DMS79 treated with DMSO at 0.1 percent for 48 hours (cell line): ENCODE data around the gene GTF2H4.
A peak's percentile ranks its signal among the peaks of the same experiment; 100 is the strongest.

Experiments
- DNase-seq: peaks from one replicate; lab custom pipeline; 2025; lab: John Stamatoyannopoulos, UW

Gene GTF2H4

DNA sequence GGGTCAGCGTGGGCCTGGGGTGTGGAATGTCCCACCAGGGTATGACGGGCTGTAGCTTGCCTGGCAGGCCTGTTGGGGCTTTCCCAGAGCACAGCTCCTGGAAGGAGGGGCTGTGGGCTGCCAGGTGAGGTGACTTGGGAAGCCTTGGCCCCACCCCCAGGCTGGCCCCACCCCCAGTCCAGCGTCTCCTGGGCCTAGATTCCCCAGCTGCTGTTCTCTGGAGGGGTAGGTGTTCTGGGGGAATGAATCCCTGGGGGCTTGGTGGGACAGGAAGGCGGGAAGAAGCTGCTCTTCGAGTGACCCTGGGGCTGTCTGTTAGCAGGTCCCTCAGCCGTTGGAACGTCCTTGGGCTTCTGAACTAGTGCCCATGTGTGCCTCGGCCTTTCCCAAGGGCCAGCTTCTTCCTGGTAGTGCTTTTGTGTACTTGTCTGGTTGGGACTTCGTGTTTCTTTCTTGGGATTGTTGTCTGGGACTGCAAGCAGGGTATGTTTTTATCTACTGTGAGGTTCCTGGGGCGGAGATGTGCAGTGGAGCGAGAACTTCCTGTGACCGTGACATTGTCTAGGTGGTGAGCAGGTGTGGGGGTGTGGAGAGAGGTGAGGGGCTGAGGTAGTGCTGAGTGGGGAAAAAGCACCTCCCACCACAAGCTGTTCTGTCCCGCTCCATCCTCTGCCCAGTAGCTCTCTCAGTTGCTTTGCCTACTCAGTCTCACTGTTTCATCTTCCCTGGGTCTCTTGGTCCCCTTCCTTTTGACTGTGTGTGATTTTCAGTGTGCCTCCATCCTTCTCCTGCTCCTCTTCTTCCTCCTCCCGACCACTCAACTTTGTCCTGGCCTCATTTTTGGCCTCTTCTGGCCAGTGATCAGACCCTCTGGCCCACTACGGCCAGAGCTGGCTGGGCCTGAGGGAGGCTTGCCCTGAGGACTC lies 25.0 kb upstream of the GTF2H4 start:
- peak; percentile 85 for DNase-seq

- peak; percentile 28 for DNase-seq
Measured at GRCh38 chr6:30883685-30884520, 24.1 kb upstream of the GTF2H4 start, which contains the start of gene DDR1. Gene DDR1, plus strand, starts transcription at chr6:30884519. Its CDS starts 4,211 bp downstream, at chr6:30888730.

- DNase-seq, result no peak
Measured at GRCh38 chr6:30884521-30885480, 23.2 kb upstream of the GTF2H4 start.

DNA sequence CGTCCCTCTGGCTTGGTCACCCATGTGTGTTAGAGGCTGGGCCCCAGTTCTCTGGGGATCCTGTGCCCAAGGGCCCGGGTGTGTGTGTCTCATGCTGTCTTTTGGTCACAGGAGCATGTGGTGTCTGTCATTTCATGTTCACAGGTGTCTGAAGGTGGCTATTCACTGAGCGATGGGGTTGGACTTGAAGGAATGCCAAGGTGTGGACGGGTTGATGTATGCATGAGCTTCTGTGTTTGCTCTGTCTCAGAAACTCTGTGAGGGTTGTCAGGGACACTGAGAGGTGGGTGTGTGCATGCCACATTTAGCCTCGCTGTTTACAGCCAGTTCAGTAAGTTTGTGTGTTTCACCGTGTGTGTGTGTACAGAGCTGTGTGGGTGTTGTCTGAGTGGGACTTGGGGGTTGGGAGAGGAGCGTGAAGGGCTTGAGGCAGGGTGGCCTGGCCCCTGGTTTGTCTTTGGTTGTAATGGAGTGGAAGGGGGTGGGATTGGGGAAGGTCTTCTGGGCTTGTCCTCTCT lies 22.5 kb upstream of the GTF2H4 start:
- DNase-seq, result peak; percentile 28

DNA sequence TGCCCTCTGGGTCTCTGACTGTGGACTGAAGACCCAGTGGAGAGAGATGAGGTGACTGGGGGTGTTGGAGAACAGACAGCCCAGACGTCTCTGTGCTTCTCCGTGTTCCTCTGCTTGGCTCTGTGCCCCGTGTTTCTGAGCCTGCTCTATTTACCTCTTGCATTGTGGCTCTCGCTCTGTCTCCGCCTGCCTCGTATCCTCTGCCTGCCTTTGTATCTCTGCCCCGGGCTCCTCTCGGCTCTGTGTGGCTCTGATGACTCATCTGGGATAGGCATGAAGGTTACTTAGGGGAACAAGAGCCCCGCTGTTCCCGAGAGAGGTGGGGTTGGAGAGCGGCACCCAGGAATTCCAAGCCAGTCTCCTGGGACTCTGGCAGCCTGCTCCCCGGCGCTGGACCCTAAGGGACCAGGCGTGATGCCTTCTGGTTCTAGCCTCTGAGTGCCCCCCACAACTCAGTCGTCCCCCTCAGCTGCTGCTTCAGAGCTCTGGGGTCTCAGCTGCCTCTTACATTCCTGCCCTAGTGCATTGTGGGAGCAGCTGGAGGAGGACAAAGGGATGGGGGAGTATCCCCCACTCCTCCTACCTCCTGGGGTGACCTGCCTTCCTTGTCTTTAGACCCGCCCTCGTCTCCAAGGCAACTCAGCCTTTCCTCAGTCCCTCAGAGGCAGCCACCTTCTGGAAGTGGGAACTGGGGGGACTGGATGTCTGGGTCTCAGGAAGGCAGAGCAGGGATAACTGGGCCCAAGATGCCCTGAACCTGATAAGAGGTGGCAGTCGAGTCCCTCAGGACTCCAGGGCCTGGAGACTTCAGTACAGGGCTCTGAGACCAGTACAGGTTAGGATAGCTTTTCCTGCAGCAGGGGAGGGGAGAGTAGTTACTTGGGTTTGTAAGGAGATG lies 21.8 kb upstream of the GTF2H4 start:
- DNase-seq, result peak; percentile 81

DNA sequence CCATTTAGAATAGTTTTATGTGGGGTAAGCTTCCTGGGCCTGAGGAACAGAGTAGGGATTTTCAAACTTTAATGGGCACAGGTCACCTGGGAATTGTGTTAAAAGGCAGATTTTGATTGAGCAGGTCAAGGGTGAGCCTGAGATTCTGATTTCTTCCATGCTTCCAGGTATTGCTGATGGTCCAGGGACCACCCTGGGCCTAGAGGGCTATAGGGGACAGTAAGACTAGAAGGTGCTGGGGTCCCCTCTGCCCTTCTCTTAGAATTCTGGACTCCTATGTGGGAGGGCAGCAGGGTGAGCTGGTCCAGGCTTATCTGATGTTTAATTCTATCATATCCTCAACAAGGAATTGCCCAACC lies 21.1 kb upstream of the GTF2H4 start:
- no peak for DNase-seq

DNA sequence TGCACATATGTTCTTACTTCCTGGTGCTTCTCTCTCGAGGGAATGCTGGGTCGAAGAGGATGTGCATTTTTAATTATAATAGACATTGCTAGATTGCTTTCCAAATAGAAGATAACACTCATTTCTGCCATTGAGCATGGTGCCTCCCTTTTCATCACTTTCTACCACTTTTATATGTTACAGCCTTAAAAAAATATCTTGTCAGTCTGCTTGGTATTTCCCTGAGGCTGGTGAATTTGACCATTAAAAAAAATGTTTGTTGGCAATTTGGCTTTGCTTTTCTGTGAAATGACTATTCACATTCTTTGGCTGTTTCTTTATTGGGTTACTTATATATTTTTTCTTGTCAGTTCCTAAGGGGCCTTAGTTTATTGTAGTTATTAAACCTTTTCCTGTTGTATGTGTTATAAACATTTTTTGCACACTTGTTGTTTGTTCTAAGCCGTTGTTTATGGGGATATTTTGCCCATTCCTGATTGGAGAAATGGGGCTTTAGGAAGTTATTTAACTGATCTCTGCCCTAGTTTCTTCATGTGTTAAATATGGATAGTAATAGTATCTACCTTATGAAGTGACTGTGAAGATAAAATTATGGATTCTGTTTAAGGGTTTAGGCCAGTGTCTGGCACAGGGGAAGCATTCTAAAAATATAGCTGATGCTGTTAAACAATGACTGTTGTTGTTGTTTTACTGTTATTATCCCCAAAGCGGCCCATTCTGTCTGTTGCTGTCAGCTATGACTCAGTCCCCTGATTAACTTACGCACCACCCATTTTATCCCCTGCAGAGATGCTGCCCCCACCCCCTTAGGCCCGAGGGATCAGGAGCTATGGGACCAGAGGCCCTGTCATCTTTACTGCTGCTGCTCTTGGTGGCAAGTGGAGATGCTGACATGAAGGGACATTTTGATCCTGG lies 19.8 kb upstream of the GTF2H4 start:
- no peak for DNase-seq

- no peak for DNase-seq
Measured at GRCh38 chr6:30888816-30889495, 19.1 kb upstream of the GTF2H4 start.

- DNase-seq, result no peak
Measured at GRCh38 chr6:30889496-30889885, 18.5 kb upstream of the GTF2H4 start.

DNA sequence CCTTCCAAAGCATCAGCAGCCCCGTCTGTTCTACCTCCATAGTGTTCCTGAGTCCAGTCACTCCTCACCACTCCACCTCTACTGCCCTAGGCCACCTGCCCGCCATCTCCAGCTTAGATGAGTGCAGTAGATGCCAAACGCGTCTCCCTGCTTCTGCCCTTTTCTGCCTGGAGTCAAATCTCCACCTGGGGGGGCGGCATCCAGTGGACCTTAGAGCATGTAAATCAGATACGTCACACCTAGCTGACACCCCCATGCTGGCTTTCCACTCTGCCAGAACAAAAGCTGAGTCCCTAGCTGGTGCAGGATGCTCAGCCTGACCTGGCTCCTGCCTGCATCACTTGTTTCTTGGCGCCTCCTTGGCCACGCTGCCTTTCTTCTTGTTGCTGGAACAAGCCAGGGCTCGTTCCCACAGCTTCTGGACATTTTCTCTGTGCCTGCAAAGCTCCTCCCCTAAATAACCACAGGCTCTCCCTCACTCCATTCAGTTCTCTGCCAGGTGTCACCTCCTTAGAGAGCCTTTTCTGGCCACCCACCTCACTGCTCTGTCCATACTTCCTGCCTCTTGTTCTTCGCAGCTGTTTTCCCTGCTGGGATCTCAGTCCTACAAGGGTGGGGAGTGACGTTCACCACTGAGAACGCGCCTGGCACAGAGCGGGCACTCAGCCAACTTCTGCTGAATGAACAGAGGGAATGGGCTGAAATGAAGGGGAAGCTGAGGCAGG lies 17.9 kb upstream of the GTF2H4 start:
- peak; percentile 95 for DNase-seq

DNA sequence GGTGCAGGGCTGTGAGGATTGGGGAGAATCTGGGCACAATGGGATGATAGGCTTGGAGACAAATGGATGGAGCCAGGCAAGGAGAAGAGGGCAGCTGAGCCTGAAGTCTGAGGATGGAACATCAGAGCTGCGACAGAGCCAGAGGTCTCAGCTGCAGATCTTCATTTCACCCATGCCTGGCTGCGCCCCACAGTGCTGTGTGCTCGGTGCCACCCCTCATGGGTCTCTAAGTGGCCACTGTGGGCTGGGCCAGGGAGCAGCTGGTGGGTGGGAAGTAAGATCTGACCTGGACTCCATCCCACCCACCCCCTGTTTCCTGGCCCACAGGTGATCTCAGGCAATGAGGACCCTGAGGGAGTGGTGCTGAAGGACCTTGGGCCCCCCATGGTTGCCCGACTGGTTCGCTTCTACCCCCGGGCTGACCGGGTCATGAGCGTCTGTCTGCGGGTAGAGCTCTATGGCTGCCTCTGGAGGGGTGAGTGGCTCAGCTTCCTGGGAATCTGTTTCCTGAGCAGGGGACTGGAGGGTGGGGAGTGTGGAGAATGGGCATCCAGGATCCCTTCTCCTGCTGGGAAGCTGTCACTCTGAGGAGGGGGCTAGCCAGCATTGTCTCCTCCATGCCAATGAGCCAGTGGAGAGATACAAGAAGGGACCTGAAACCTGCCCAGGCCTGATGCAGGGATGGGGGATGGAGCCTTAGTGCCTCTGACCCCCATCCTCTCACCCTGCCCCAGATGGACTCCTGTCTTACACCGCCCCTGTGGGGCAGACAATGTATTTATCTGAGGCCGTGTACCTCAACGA lies 17.2 kb upstream of the GTF2H4 start:
- peak; percentile 62 for DNase-seq

- DNase-seq, result no peak
Measured at GRCh38 chr6:30891450-30891723, 16.6 kb upstream of the GTF2H4 start.

GRCh38 chr6:30891816-30892538 lies 16.0 kb upstream of the GTF2H4 start:
- no peak for DNase-seq

DNA sequence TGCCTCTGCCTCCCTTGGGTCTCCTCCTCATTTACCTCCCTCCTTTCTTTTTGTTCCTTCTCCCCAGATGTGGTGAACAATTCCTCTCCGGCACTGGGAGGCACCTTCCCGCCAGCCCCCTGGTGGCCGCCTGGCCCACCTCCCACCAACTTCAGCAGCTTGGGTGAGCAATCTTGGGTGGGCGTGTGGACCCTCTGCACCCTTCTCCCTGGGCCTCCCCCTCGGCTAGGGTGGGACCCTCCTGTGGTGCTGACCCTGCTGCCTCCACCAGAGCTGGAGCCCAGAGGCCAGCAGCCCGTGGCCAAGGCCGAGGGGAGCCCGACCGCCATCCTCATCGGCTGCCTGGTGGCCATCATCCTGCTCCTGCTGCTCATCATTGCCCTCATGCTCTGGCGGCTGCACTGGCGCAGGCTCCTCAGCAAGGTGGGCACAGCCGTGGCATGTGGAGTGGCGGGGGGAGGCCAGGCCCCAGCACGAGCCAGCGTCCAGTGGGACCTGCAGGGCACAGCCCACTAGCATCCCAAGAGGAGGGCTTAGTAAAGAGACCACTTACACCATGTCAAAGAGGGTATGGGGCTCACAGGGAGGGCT lies 14.9 kb upstream of the GTF2H4 start:
- no peak for DNase-seq

DNA sequence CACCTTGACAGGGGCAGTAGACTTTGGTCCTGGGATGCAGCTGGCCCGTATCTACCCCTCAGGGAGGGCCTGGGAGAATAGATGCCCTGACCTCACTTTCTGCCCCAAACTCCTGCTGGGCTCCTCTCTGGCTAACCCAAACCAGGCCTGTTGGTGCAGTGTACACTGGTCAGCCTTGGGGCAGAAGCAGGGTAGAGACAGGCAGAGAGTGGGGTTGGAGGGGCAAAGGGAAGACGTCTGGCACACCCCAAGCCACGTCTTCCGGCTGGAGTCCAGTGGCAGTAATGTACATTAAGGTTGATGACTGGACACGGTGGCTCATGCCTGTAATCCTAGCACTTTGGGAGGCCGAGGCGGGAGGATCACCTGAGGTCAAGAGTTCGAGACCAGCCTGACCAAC lies 14.3 kb upstream of the GTF2H4 start:
- DNase-seq, result no peak

DNA sequence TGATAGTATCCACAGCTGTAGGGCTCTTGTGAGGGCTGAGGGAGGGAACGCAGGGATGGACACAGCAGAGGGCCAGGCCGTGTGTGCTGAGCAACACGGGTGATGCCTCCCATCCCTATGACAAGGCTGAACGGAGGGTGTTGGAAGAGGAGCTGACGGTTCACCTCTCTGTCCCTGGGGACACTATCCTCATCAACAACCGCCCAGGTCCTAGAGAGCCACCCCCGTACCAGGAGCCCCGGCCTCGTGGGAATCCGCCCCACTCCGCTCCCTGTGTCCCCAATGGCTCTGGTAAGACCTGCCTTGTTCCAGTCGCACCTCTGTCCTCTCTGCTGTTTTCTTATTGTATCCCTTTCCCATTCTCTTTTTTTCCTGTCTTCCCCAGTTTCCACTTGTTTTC lies 13.6 kb upstream of the GTF2H4 start:
- no peak for DNase-seq

DNA sequence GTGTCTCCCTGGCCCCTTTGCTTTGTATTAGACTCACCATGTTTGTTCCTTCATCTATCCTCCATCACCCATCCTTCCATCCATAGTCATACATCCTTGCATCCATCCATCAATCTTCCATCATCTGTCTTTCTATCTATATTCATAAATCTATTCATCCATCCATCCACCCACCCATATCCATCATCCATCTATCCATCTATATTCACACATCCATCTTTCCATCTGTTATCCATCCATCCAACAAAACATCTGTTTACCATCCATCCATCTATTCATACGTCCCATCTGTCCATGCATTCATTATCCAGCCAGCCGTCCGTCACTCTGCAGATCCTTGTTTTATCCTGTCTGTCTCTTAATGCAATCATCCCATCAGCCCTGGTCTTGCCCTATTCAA lies 13.1 kb upstream of the GTF2H4 start:
- no peak for DNase-seq
